ENCODE measurements around the gene GSX2.

GSX2 gene

GRCh38 chr4:54055494-54055893, 44.5 kb upstream of the GSX2 start:
- Histone ChIP-seq H3K4me2 (ENCODE audit: insufficient read depth, low read length) (no peak overlapping the region), H3K36me3 (ENCODE audit: insufficient read depth, low read length) (peaks cover 9% of the 10 kb centered on the region), H3K4me3 (ENCODE audit: low read depth in 1 of 2, low read length in 2 of 2) (no peak overlapping the region), H2AFZ (ENCODE audit: low read depth, low read length) (no peak overlapping the region), H3K79me2 (ENCODE audit: insufficient read depth, low read length) (peaks cover 98% of the 10 kb centered on the region), H3K9ac (ENCODE audit: low read depth, low read length) (no peak overlapping the region), H4K20me1 (ENCODE audit: insufficient read depth, low read length) (peaks cover 59% of the 10 kb centered on the region), H3K27me3 (ENCODE audit: insufficient read depth, low read length, poor library complexity) (no peaks in the 10 kb centered on the region), H3K27ac (ENCODE audit: low read length) (no peak overlapping the region), H3K9me3 (ENCODE audit: insufficient read depth, low read length, severe bottlenecking) (no peaks in the 10 kb centered on the region), H3K4me1 (ENCODE audit: insufficient read depth, low read length) (peaks cover 32% of the 10 kb centered on the region)
- no peak for ATAC-seq (ENCODE audit: insufficient read depth, low read depth)
- TF ChIP-seq CTCF (IDR thresholded peaks at IDR 0.05; ENCODE audit: borderline replicate concordance, extremely low read depth, low read length, poor library complexity, severe bottlenecking) (no peak), EZH2 (IDR thresholded peaks at IDR 0.05; ENCODE audit: borderline replicate concordance, low read depth, low read length, severe bottlenecking) (no peak)
- DNase-seq: no peak

GRCh38 chr4:54056360-54056759, 43.6 kb upstream of the GSX2 start:
- peaks cover 6% of the 10 kb centered on the region for H3K36me3 ChIP-seq (ENCODE audit: insufficient read depth, low read length)
- H3K4me1 ChIP-seq (ENCODE audit: insufficient read depth, low read length): peaks cover 41% of the 10 kb centered on the region
- no peak overlapping the region for H2AFZ ChIP-seq (ENCODE audit: low read depth, low read length)
- no peaks in the 10 kb centered on the region for H3K9me3 ChIP-seq (ENCODE audit: insufficient read depth, low read length, severe bottlenecking)
- H3K9ac ChIP-seq (ENCODE audit: low read depth, low read length): no peak overlapping the region
- DNase-seq (no peak), ATAC-seq (ENCODE audit: insufficient read depth, low read depth) (peak; percentile 58; the same call in 2 of the 3 replicates)
- no peaks in the 10 kb centered on the region for H3K27me3 ChIP-seq (ENCODE audit: insufficient read depth, low read length, poor library complexity)
- no peak overlapping the region for H3K27ac ChIP-seq (ENCODE audit: low read length)
- TF ChIP-seq CTCF (IDR thresholded peaks at IDR 0.05; ENCODE audit: borderline replicate concordance, extremely low read depth, low read length, poor library complexity, severe bottlenecking) (no peak), EZH2 (IDR thresholded peaks at IDR 0.05; ENCODE audit: borderline replicate concordance, low read depth, low read length, severe bottlenecking) (no peak)
- no peak overlapping the region for H3K4me3 ChIP-seq (ENCODE audit: low read depth in 1 of 2, low read length in 2 of 2)
- H3K79me2 ChIP-seq (ENCODE audit: insufficient read depth, low read length): peaks cover 99% of the 10 kb centered on the region
- peaks cover 59% of the 10 kb centered on the region for H4K20me1 ChIP-seq (ENCODE audit: insufficient read depth, low read length)
- H3K4me2 ChIP-seq (ENCODE audit: insufficient read depth, low read length): no peak overlapping the region

DNA sequence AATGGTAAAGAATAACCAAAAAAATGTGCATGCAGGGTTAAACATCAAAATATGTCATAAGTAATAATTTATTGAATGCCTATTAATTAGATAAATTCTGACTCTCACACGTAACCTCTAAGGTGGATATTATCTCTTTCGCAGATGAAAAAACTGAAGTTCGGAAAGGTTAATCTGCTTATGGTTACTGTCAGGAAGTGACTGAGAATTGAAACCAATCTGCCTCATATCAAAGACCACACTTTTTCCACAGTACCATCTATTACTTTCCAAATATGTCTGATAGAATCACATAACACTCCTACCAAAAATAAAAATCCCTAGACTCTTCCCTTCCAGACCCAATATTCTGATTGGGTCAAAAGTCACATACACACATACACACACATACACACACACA, 41.8 kb upstream of the GSX2 start:
- Histone ChIP-seq H3K27ac (ENCODE audit: low read length) (no peak overlapping the region), H2AFZ (ENCODE audit: low read depth, low read length) (no peak overlapping the region), H3K4me2 (ENCODE audit: insufficient read depth, low read length) (peak overlapping the region; percentile 33; the same call in 1 of the 2 replicates), H3K4me3 (ENCODE audit: low read depth in 1 of 2, low read length in 2 of 2) (no peak overlapping the region), H3K27me3 (ENCODE audit: insufficient read depth, low read length, poor library complexity) (no peaks in the 10 kb centered on the region), H3K4me1 (ENCODE audit: insufficient read depth, low read length) (peaks cover 59% of the 10 kb centered on the region), H3K9ac (ENCODE audit: low read depth, low read length) (no peak overlapping the region), H3K36me3 (ENCODE audit: insufficient read depth, low read length) (peaks cover 6% of the 10 kb centered on the region), H3K9me3 (ENCODE audit: insufficient read depth, low read length, severe bottlenecking) (no peaks in the 10 kb centered on the region), H4K20me1 (ENCODE audit: insufficient read depth, low read length) (peaks cover 62% of the 10 kb centered on the region), H3K79me2 (ENCODE audit: insufficient read depth, low read length) (peaks cover 100% of the 10 kb centered on the region)
- ATAC-seq (ENCODE audit: insufficient read depth, low read depth) (no peak), DNase-seq (no peak)
- TF ChIP-seq CTCF (IDR thresholded peaks at IDR 0.05; ENCODE audit: borderline replicate concordance, extremely low read depth, low read length, poor library complexity, severe bottlenecking) (no peak), EZH2 (IDR thresholded peaks at IDR 0.05; ENCODE audit: borderline replicate concordance, low read depth, low read length, severe bottlenecking) (no peak)

GRCh38 chr4:54060116-54060515, 39.8 kb upstream of the GSX2 start:
- peaks cover 63% of the 10 kb centered on the region for H3K4me1 ChIP-seq (ENCODE audit: insufficient read depth, low read length)
- no peaks in the 10 kb centered on the region for H3K9me3 ChIP-seq (ENCODE audit: insufficient read depth, low read length, severe bottlenecking)
- ATAC-seq (ENCODE audit: insufficient read depth, low read depth) (no peak), DNase-seq (no peak)
- peak overlapping the region; percentile 2; the same call in 1 of the 2 replicates for H3K9ac ChIP-seq (ENCODE audit: low read depth, low read length)
- no peak overlapping the region for H3K27ac ChIP-seq (ENCODE audit: low read length)
- H3K36me3 ChIP-seq (ENCODE audit: insufficient read depth, low read length): peaks cover 12% of the 10 kb centered on the region
- TF ChIP-seq CTCF (IDR thresholded peaks at IDR 0.05; ENCODE audit: borderline replicate concordance, extremely low read depth, low read length, poor library complexity, severe bottlenecking): no peak
- no peak for TF ChIP-seq EZH2 (IDR thresholded peaks at IDR 0.05; ENCODE audit: borderline replicate concordance, low read depth, low read length, severe bottlenecking)
- peaks cover 95% of the 10 kb centered on the region for H3K79me2 ChIP-seq (ENCODE audit: insufficient read depth, low read length)
- H3K4me3 ChIP-seq (ENCODE audit: low read depth in 1 of 2, low read length in 2 of 2): no peak overlapping the region
- H3K4me2 ChIP-seq (ENCODE audit: insufficient read depth, low read length): peak overlapping the region; percentile 81; the same call in 1 of the 2 replicates
- H3K27me3 ChIP-seq (ENCODE audit: insufficient read depth, low read length, poor library complexity): no peaks in the 10 kb centered on the region
- no peak overlapping the region for H2AFZ ChIP-seq (ENCODE audit: low read depth, low read length)
- H4K20me1 ChIP-seq (ENCODE audit: insufficient read depth, low read length): peaks cover 59% of the 10 kb centered on the region

Data from DND-41 (cell line).